Measurements from ENCODE around the gene POTEJ. TPM values are rescaled to one million over a fixed set of nuclear protein-coding genes. Genes with fewer than 3 reads are reported as not detected.
"Not testable (repeated sequence)": the region's sequence is repeated elsewhere in the genome, so short reads cannot be mapped to it uniquely, and the experiment has no call there.

POTEJ gene
- total RNA-seq, result not detected
- total RNA-seq (2013), result 0.05 TPM

- H3K4me1 Mint-ChIP-seq; H3K36me3 ChIP-seq (ENCODE audit: control insufficient read depth, insufficient read depth, low read length); H3K9me3 ChIP-seq (ENCODE audit: control insufficient read depth, insufficient read depth, low read length); H3K9me3 Mint-ChIP-seq; H3K4me1 ChIP-seq (ENCODE audit: control insufficient read depth, insufficient read depth, low read length); ATAC-seq; H3K4me3 Mint-ChIP-seq; DNase-seq; H3K27me3 ChIP-seq (ENCODE audit: control insufficient read depth, insufficient read depth, low read length); H3K27ac Mint-ChIP-seq; H3K36me3 Mint-ChIP-seq; H3K27ac ChIP-seq (ENCODE audit: low read length); intact Hi-C loops (cut with micrococcal nuclease); H3K27me3 Mint-ChIP-seq (ENCODE audit: low read depth in 2 of 2); H3K4me3 ChIP-seq (ENCODE audit: low read length): not testable (repeated sequence)
- no CpG with 5 or more reads among the region's 13 CpGs for WGBS (ENCODE audit: insufficient coverage)
Measured at GRCh38 chr2:130611140-130611539, at the start of gene POTEJ. Gene POTEJ, plus strand, starts transcription at chr2:130611440. Its CDS starts 93 bp downstream, at chr2:130611533.

- H3K4me3 Mint-ChIP-seq; DNase-seq; H3K36me3 ChIP-seq (ENCODE audit: control insufficient read depth, insufficient read depth, low read length); H3K27ac ChIP-seq (ENCODE audit: low read length); H3K27ac Mint-ChIP-seq; H3K9me3 Mint-ChIP-seq; H3K4me1 Mint-ChIP-seq; H3K4me3 ChIP-seq (ENCODE audit: low read length); H3K4me1 ChIP-seq (ENCODE audit: control insufficient read depth, insufficient read depth, low read length); H3K36me3 Mint-ChIP-seq; H3K27me3 ChIP-seq (ENCODE audit: control insufficient read depth, insufficient read depth, low read length); H3K9me3 ChIP-seq (ENCODE audit: control insufficient read depth, insufficient read depth, low read length); H3K27me3 Mint-ChIP-seq (ENCODE audit: low read depth in 2 of 2); intact Hi-C loops (cut with micrococcal nuclease): not testable (repeated sequence)
- ATAC-seq, result peak; percentile 41 to 79 (median 54)
- WGBS (ENCODE audit: insufficient coverage), result no CpG with 5 or more reads among the region's 4 CpGs
Measured at GRCh38 chr2:130566165-130566564, 45.1 kb upstream of the POTEJ start.

DNA sequence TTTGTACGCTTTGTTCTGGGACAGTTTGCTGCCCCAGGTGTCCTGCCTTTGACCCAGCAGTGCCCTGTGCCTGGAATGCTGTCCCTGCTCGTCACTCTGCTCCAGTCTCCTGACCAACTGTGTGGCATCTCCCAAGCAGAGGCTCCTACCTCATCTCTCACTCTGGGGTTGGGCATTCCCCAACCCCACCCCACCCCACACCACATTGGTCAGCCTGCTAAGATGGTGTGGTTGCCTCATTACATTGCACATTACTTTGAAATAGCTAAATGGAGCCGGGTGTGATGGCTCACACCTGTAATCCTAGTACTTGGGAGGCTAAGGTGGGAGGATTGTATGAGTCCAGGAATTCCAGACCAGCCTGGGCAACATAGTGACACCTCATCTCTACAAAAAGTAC, 39.3 kb upstream of the POTEJ start:
- intact Hi-C loops (cut with micrococcal nuclease); H3K9me3 Mint-ChIP-seq; H3K9me3 ChIP-seq (ENCODE audit: control insufficient read depth, insufficient read depth, low read length); H3K4me1 ChIP-seq (ENCODE audit: control insufficient read depth, insufficient read depth, low read length); H3K4me3 ChIP-seq (ENCODE audit: low read length); H3K27ac ChIP-seq (ENCODE audit: low read length); H3K27me3 ChIP-seq (ENCODE audit: control insufficient read depth, insufficient read depth, low read length); H3K4me3 Mint-ChIP-seq; H3K27me3 Mint-ChIP-seq (ENCODE audit: low read depth in 2 of 2); H3K36me3 Mint-ChIP-seq; H3K36me3 ChIP-seq (ENCODE audit: control insufficient read depth, insufficient read depth, low read length); H3K4me1 Mint-ChIP-seq; H3K27ac Mint-ChIP-seq; DNase-seq: not testable (repeated sequence)
- ATAC-seq, result peak; percentile 27 to 59 (median 31)
- WGBS (ENCODE audit: insufficient coverage), result no CpG with 5 or more reads among the region's 3 CpGs

DNA sequence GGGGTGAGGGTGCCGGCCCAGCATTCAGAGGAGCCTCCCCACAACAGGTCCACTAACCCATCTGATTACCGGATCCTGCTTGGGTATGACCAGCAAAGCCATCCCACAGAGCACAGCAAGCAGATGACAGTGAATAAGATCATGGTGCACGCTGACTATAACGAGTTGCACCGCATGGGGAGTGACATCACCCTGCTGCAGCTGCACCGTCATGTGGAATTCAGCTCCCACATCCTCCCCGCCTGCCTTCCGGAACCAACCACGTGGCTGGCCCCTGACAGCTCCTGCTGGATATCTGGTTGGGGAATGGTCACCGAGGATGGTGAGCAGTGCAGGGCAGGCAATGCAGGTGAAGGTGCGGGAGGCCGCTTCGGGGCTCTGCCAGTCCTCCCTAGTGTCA, 37.0 kb upstream of the POTEJ start:
- H3K9me3 Mint-ChIP-seq; H3K4me3 Mint-ChIP-seq; H3K9me3 ChIP-seq (ENCODE audit: control insufficient read depth, insufficient read depth, low read length); H3K27me3 Mint-ChIP-seq (ENCODE audit: low read depth in 2 of 2); H3K27ac ChIP-seq (ENCODE audit: low read length); ATAC-seq; H3K4me1 ChIP-seq (ENCODE audit: control insufficient read depth, insufficient read depth, low read length); H3K27me3 ChIP-seq (ENCODE audit: control insufficient read depth, insufficient read depth, low read length); H3K36me3 ChIP-seq (ENCODE audit: control insufficient read depth, insufficient read depth, low read length); H3K4me1 Mint-ChIP-seq; intact Hi-C loops (cut with micrococcal nuclease); H3K36me3 Mint-ChIP-seq; H3K4me3 ChIP-seq (ENCODE audit: low read length); DNase-seq; H3K27ac Mint-ChIP-seq: not testable (repeated sequence)
- no CpG with 5 or more reads among the region's 13 CpGs for WGBS (ENCODE audit: insufficient coverage)

- H3K4me1 Mint-ChIP-seq; H3K9me3 Mint-ChIP-seq; intact Hi-C loops (cut with micrococcal nuclease); H3K36me3 Mint-ChIP-seq; H3K27me3 ChIP-seq (ENCODE audit: control insufficient read depth, insufficient read depth, low read length); H3K27ac ChIP-seq (ENCODE audit: low read length); H3K4me3 ChIP-seq (ENCODE audit: low read length); H3K36me3 ChIP-seq (ENCODE audit: control insufficient read depth, insufficient read depth, low read length); H3K4me1 ChIP-seq (ENCODE audit: control insufficient read depth, insufficient read depth, low read length); DNase-seq; H3K9me3 ChIP-seq (ENCODE audit: control insufficient read depth, insufficient read depth, low read length); H3K27me3 Mint-ChIP-seq (ENCODE audit: low read depth in 2 of 2): not testable (repeated sequence)
- peak overlapping the region; percentile 50 to 65 for H3K27ac Mint-ChIP-seq
- H3K4me3 Mint-ChIP-seq, result peak overlapping the region; percentile 72
- no CpG with 5 or more reads among the region's 8 CpGs for WGBS (ENCODE audit: insufficient coverage)
- ATAC-seq, result peak; percentile 62 to 81 (median 81)
Measured at GRCh38 chr2:130576209-130576784, 34.9 kb upstream of the POTEJ start.

- H3K36me3 ChIP-seq (ENCODE audit: control insufficient read depth, insufficient read depth, low read length); H3K4me3 Mint-ChIP-seq; DNase-seq; H3K36me3 Mint-ChIP-seq; intact Hi-C loops (cut with micrococcal nuclease); ATAC-seq; H3K4me1 Mint-ChIP-seq; H3K4me3 ChIP-seq (ENCODE audit: low read length); H3K9me3 Mint-ChIP-seq; H3K27me3 Mint-ChIP-seq (ENCODE audit: low read depth in 2 of 2); H3K4me1 ChIP-seq (ENCODE audit: control insufficient read depth, insufficient read depth, low read length); H3K27ac Mint-ChIP-seq; H3K27ac ChIP-seq (ENCODE audit: low read length); H3K9me3 ChIP-seq (ENCODE audit: control insufficient read depth, insufficient read depth, low read length); H3K27me3 ChIP-seq (ENCODE audit: control insufficient read depth, insufficient read depth, low read length): not testable (repeated sequence)
- no CpG with 5 or more reads among the region's 4 CpGs for WGBS (ENCODE audit: insufficient coverage)
Measured at GRCh38 chr2:130577559-130577958, 33.7 kb upstream of the POTEJ start.

GRCh38 chr2:130579121-130579520, 32.1 kb upstream of the POTEJ start:
- H3K27me3 Mint-ChIP-seq (ENCODE audit: low read depth in 2 of 2), result not testable (repeated sequence)

GRCh38 chr2:130581491-130581890, 29.7 kb upstream of the POTEJ start:
- WGBS (ENCODE audit: insufficient coverage), result no CpG with 5 or more reads among the region's 7 CpGs
- DNase-seq, H3K9me3 Mint-ChIP-seq: not testable (repeated sequence)

More at GRCh38 chr2:130579121-130579520, 32.1 kb upstream of the POTEJ start:
- H3K36me3 ChIP-seq (ENCODE audit: control insufficient read depth, insufficient read depth, low read length); intact Hi-C loops (cut with micrococcal nuclease); H3K4me1 Mint-ChIP-seq; H3K4me3 ChIP-seq (ENCODE audit: low read length); H3K27ac Mint-ChIP-seq; H3K36me3 Mint-ChIP-seq; ATAC-seq; H3K9me3 ChIP-seq (ENCODE audit: control insufficient read depth, insufficient read depth, low read length); H3K4me1 ChIP-seq (ENCODE audit: control insufficient read depth, insufficient read depth, low read length); H3K4me3 Mint-ChIP-seq; H3K9me3 Mint-ChIP-seq; DNase-seq; H3K27me3 ChIP-seq (ENCODE audit: control insufficient read depth, insufficient read depth, low read length); H3K27ac ChIP-seq (ENCODE audit: low read length): not testable (repeated sequence)
- 86% methylated on average over 4 of the region's 7 CpGs for WGBS (ENCODE audit: insufficient coverage)

More at GRCh38 chr2:130581491-130581890, 29.7 kb upstream of the POTEJ start:
- H3K36me3 Mint-ChIP-seq; H3K4me3 Mint-ChIP-seq; H3K27me3 Mint-ChIP-seq (ENCODE audit: low read depth in 2 of 2); H3K4me3 ChIP-seq (ENCODE audit: low read length); H3K4me1 Mint-ChIP-seq; H3K4me1 ChIP-seq (ENCODE audit: control insufficient read depth, insufficient read depth, low read length); H3K27ac Mint-ChIP-seq; H3K27me3 ChIP-seq (ENCODE audit: control insufficient read depth, insufficient read depth, low read length); intact Hi-C loops (cut with micrococcal nuclease); H3K27ac ChIP-seq (ENCODE audit: low read length); H3K9me3 ChIP-seq (ENCODE audit: control insufficient read depth, insufficient read depth, low read length); H3K36me3 ChIP-seq (ENCODE audit: control insufficient read depth, insufficient read depth, low read length); ATAC-seq: not testable (repeated sequence)

Data from natural killer cell (primary cell).